Epithelial cell of esophagus (primary cell): ENCODE measurements around the gene LHX1.
A peak's percentile ranks its signal among the peaks of the same experiment; 100 is the strongest.

ENCODE experiments used
- DNase-seq: peaks from one replicate; pipeline ENCODE4 v3.0.0; 2010; ENCODE audit warnings: low read depth
- H3K4me3 ChIP-seq: 2 replicates; pipeline ENCODE4 v1.5.1; 2011; ENCODE audit warnings: mild to moderate bottlenecking, low read length, control low read depth
- CTCF ChIP-seq: IDR thresholded peaks from 2 replicates; pipeline ENCODE4 v1.5.1; 2011; ENCODE audit warnings: low read depth, mild to moderate bottlenecking, low read length, control low read depth, inconsistent platforms; ENCODE audit not compliant: insufficient read depth; ENCODE audit errors: missing control alignments

LHX1 gene

GRCh38 chr17:36944553-36944952 is 7.3 kb downstream of the LHX1 start:
- DNase-seq: no peak
- no peak for TF ChIP-seq CTCF
- H3K4me3 ChIP-seq: no peak overlapping the region

GRCh38 chr17:36945140-36945539 is 7.9 kb downstream of the LHX1 start:
- DNase-seq: no peak
- no peak for TF ChIP-seq CTCF
- H3K4me3 ChIP-seq: no peak overlapping the region

- no peak for TF ChIP-seq CTCF
- DNase-seq: no peak
These were observed 8.9 kb downstream of the LHX1 start for GRCh38 chr17:36945959-36946725.

GRCh38 chr17:36946726-36947091 is 9.4 kb downstream of the LHX1 start:
- TF ChIP-seq CTCF: no peak
- DNase-seq: no peak
- no peak overlapping the region for H3K4me3 ChIP-seq

More at GRCh38 chr17:36945959-36946725, 8.9 kb downstream of the LHX1 start:
- H3K4me3 ChIP-seq: no peak overlapping the region

GRCh38 chr17:36947922-36948716 is 10.8 kb downstream of the LHX1 start:
- no peak for DNase-seq
- H3K4me3 ChIP-seq: peak overlapping the region; percentile 86
- no peak for TF ChIP-seq CTCF

- TF ChIP-seq CTCF: no peak
- peak; percentile 97 for DNase-seq
- H3K4me3 ChIP-seq: peak within 1 kb of the TSS; percentile 86
These were observed 11.6 kb downstream of the LHX1 start, which contains the start of gene AATF for GRCh38 chr17:36948717-36949460. AATF (plus strand) TSS chr17:36948954; CDS start chr17:36949126, 172 bp downstream.
